Ishikawa (cell line): Measurements from ENCODE around the gene C9orf40.

Source experiments
- CEBPB ChIP-seq: IDR thresholded peaks from 2 replicates; pipeline ENCODE4 v1.6.1; 2012
- CREB1 ChIP-seq: IDR thresholded peaks from 2 replicates; pipeline ENCODE4 v1.6.1; 2012; ENCODE audit warnings: low read depth
- EGR1 ChIP-seq: IDR thresholded peaks from 2 replicates; pipeline ENCODE4 v1.6.1; 2012
- EP300 ChIP-seq: IDR thresholded peaks from 2 replicates; pipeline ENCODE4 v1.6.1; 2012; ENCODE audit warnings: borderline replicate concordance
- FOXM1 ChIP-seq: IDR thresholded peaks from 2 replicates; pipeline ENCODE4 v1.6.1; 2012; ENCODE audit warnings: low read depth, borderline replicate concordance
- MAX ChIP-seq: IDR thresholded peaks from 2 replicates; pipeline ENCODE4 v1.6.1; 2012
- NFIC ChIP-seq: IDR thresholded peaks from 2 replicates; pipeline ENCODE4 v1.6.1; 2012
- RAD21 ChIP-seq: IDR thresholded peaks from 2 replicates; pipeline ENCODE4 v1.6.1; 2012; ENCODE audit warnings: low read depth
- REST ChIP-seq: IDR thresholded peaks from 2 replicates; pipeline ENCODE4 v1.6.1; 2012; ENCODE audit warnings: low read depth, mild to moderate bottlenecking
- TAF1 ChIP-seq: IDR thresholded peaks from 2 replicates; pipeline ENCODE4 v1.6.1; 2012; ENCODE audit warnings: low read depth, mild to moderate bottlenecking
- TCF12 ChIP-seq: IDR thresholded peaks from 2 replicates; pipeline ENCODE4 v1.6.1; 2012; ENCODE audit warnings: low read depth
- TEAD4 ChIP-seq: IDR thresholded peaks from 2 replicates; pipeline ENCODE4 v1.6.1; 2012
- YY1 ChIP-seq: IDR thresholded peaks from 2 replicates; pipeline ENCODE4 v1.6.1; 2012; ENCODE audit warnings: low read depth
- ZBTB7A ChIP-seq: IDR thresholded peaks from 2 replicates; pipeline ENCODE4 v1.6.1; 2012; ENCODE audit warnings: low read depth

- TF ChIP-seq REST = no peak
- no peak for TF ChIP-seq FOXM1
- TF ChIP-seq TEAD4 = no peak
- TF ChIP-seq CEBPB = no peak
- TF ChIP-seq EP300 = no peak
- TF ChIP-seq RAD21 = no peak
- TF ChIP-seq TAF1 = no peak
- TF ChIP-seq CREB1 = no peak
- no peak for TF ChIP-seq ZBTB7A
- TF ChIP-seq NFIC = no peak
- no peak for TF ChIP-seq EGR1
- TF ChIP-seq YY1 = no peak
- no peak for TF ChIP-seq MAX
- TF ChIP-seq TCF12 = no peak
These were observed 581 bp upstream of the C9orf40 start for GRCh38 chr9:74953235-74953751.
